Nephron (organoid): ENCODE results near the gene CAB39.

Source experiments
- H3K27ac Mint-ChIP-seq, 3 experiments: 2 replicates each; pipeline ENCODE4 v1.8.0; 2020; ENCODE audit warnings: mixed read lengths in 3 of 3, mild to moderate bottlenecking in 2 of 3, moderate library complexity in 1 of 3
- H3K27me3 Mint-ChIP-seq: 2 replicates; pipeline ENCODE4 v1.8.0; 2021; ENCODE audit warnings: low read depth, mild to moderate bottlenecking, moderate library complexity, mixed read lengths
- H3K36me3 Mint-ChIP-seq: 2 replicates; pipeline ENCODE4 v1.8.0; 2020; ENCODE audit warnings: low read depth, mixed read lengths
- H3K4me1 Mint-ChIP-seq: 2 replicates; pipeline ENCODE4 v1.8.0; 2020; ENCODE audit warnings: mixed read lengths
- H3K4me3 Mint-ChIP-seq, 3 experiments: 2 replicates each; pipeline ENCODE4 v1.8.0; 2020; ENCODE audit warnings: mild to moderate bottlenecking in 3 of 3, mixed read lengths in 3 of 3, moderate library complexity in 2 of 3
- H3K9me3 Mint-ChIP-seq: 2 replicates; pipeline ENCODE4 v1.8.0; 2020; ENCODE audit warnings: mixed read lengths
- TF ChIP-seq, protein P1 (sequence below), 3 experiments: fragments of 200-600 bp; sonication (generic); IDR thresholded peaks; one replicate each; pipeline ENCODE4 v1.5.0; 2021; ENCODE audit warnings: antibody characterized with exemption in 3 of 3; ENCODE audit not compliant: unreplicated experiment in 3 of 3

Gene CAB39

DNA sequence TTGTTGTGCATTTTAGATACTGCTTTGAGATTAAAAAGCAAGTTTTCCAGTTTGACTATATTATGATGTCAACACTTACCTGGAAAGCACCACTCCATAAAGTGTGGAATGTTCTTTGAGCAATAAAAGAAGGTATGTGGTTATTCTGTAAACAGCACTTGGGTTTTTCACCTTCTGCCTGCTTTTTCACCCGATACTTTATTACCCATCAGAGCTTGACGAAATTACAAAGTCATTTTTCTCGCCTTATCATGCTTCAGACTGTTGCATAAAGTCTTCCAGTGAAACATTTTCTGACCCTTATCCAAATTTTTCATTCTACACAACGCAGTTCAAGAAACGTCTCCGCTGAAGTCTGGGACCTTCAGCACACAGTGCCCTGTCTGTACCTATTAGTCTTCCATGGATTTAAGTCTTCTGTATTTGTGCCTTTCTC is 25.2 kb downstream of the CAB39 start:
- peak overlapping the region; percentile 39 to 82 (median 48) for H3K27ac Mint-ChIP-seq
- H3K4me1 Mint-ChIP-seq, result peaks cover 22% of the 10 kb centered on the region
- H3K36me3 Mint-ChIP-seq, result peaks cover 20% of the 10 kb centered on the region
- no peaks in the 10 kb centered on the region for H3K9me3 Mint-ChIP-seq
- no peaks in the 10 kb centered on the region for H3K27me3 Mint-ChIP-seq
- no peak overlapping the region for H3K4me3 Mint-ChIP-seq
- TF ChIP-seq, protein P1, sequence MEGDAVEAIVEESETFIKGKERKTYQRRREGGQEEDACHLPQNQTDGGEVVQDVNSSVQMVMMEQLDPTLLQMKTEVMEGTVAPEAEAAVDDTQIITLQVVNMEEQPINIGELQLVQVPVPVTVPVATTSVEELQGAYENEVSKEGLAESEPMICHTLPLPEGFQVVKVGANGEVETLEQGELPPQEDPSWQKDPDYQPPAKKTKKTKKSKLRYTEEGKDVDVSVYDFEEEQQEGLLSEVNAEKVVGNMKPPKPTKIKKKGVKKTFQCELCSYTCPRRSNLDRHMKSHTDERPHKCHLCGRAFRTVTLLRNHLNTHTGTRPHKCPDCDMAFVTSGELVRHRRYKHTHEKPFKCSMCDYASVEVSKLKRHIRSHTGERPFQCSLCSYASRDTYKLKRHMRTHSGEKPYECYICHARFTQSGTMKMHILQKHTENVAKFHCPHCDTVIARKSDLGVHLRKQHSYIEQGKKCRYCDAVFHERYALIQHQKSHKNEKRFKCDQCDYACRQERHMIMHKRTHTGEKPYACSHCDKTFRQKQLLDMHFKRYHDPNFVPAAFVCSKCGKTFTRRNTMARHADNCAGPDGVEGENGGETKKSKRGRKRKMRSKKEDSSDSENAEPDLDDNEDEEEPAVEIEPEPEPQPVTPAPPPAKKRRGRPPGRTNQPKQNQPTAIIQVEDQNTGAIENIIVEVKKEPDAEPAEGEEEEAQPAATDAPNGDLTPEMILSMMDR (IDR thresholded peaks at IDR 0.05; ENCODE audit: unreplicated experiment in 3 of 3), result no peak

DNA sequence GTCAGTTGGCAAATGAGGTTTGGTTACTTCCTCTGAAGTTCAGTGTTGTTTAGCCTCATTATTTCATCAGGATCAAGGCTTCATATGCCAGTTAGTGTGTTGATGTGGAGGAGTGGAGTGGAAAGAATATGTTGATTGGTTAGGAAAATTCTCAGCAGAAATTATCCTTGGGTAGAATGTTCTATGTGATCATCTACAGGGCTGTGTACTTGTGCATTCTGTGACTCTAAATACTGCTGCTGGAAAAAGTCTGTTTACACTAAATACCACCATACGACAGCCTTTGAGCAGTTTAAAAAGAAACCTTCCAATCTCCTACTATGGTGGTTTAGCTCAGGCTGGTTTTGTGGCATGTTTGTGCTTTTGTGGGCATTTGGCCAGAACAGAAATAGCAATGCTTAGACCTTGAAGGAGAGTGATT is 25.8 kb downstream of the CAB39 start:
- Mint-ChIP-seq H3K27me3 (no peaks in the 10 kb centered on the region), H3K36me3 (peaks cover 24% of the 10 kb centered on the region), H3K9me3 (no peaks in the 10 kb centered on the region), H3K27ac (peak overlapping the region; percentile 39 to 82 (median 48)), H3K4me3 (no peak overlapping the region), H3K4me1 (peaks cover 18% of the 10 kb centered on the region)
- TF ChIP-seq, protein P1 (IDR thresholded peaks at IDR 0.05; ENCODE audit: unreplicated experiment in 3 of 3), result no peak

DNA sequence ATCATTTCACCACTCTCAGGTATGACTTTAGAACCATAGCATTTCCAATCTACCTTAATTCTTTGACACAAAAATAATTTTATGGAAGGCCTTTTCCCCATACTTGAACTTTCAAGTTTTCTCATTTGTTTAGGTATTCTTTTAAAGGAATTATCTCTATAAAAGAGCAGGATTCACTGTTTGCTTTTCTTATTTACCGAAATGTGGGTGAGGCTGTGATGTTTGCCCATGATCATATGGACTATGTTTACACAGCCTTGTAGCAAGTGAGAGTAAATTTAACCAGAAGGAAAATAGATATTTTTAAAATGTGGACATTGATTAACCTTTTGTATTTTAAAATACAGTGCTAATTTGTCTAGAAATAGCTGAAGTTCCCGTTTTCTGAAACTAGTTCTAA is 26.3 kb downstream of the CAB39 start:
- Mint-ChIP-seq H3K36me3 (peaks cover 24% of the 10 kb centered on the region), H3K4me1 (peaks cover 13% of the 10 kb centered on the region), H3K4me3 (no peak overlapping the region), H3K27ac (peak overlapping the region in 2 of 3 experiments; percentile 48 to 82), H3K27me3 (no peaks in the 10 kb centered on the region), H3K9me3 (no peaks in the 10 kb centered on the region)
- TF ChIP-seq, protein P1 (IDR thresholded peaks at IDR 0.05; ENCODE audit: unreplicated experiment in 3 of 3), result no peak

DNA sequence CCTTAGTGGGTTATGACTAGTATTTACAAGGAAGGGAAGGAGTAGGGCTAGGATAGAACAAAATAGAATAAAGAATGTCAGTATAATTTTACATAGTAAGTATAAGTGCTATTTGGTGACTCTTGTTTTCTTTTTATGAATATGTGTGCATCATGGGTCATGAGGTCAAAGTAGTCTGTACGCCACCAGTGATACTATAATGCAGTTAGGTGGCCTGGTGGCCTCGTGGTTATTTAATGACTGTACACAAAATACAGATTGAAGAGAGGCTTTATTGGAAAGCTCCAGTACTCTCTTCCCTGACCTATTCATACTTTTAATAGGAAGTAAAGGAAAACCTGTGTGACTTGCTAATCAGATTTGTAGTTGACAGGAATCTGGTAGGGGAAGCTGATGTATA is 27.3 kb downstream of the CAB39 start:
- Mint-ChIP-seq H3K9me3 (no peaks in the 10 kb centered on the region), H3K4me3 (no peak overlapping the region), H3K27me3 (no peaks in the 10 kb centered on the region), H3K27ac (peak overlapping the region in 2 of 3 experiments; percentile 15 to 18), H3K4me1 (peaks cover 12% of the 10 kb centered on the region), H3K36me3 (peaks cover 24% of the 10 kb centered on the region)
- TF ChIP-seq, protein P1 (IDR thresholded peaks at IDR 0.05; ENCODE audit: unreplicated experiment in 3 of 3), result no peak

DNA sequence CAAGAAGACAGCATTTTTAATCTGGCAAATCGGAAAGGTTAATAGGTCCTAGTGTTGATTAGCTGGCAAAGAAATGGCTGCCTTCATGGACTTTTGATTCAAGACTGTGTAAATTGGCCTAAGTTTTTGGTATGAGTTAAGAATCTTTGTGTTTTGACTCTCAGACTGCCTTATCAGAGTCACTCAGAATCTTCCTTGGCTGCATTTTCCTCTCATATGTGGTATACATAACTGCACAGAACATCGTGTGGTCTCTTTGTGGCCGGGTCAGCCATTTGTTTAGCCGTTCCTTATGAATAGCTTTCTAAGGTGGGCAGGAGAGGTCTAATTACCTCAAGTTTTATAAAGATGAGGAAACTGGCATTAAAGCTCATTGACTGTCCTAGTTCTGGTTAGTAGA is 30.1 kb downstream of the CAB39 start:
- H3K27me3 Mint-ChIP-seq, result no peaks in the 10 kb centered on the region

DNA sequence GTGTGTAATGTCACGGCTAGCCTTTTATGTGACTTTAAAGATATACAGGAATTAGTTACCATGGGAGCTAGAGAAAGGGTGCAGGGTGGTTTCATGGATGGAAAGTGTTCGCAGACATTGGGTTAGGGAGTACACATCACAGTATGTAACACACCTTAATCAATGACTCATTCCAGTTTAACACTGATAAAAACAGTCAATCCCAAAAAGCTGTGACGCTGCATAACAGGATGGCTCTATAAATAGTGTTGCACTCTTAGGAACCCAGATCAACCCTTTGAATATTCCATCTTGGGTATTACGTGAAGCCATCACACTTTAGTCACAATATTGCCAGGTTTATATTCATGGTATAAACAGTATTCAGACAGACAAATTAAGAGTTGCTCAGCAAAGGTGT is 33.6 kb downstream of the CAB39 start:
- no peak overlapping the region for H3K4me3 Mint-ChIP-seq
- TF ChIP-seq, protein P1 (IDR thresholded peaks at IDR 0.05; ENCODE audit: unreplicated experiment in 3 of 3), result no peak
- no peaks in the 10 kb centered on the region for H3K9me3 Mint-ChIP-seq
- H3K4me1 Mint-ChIP-seq, result no peaks in the 10 kb centered on the region
- H3K36me3 Mint-ChIP-seq, result peaks cover 31% of the 10 kb centered on the region
- no peak overlapping the region for H3K27ac Mint-ChIP-seq
- H3K27me3 Mint-ChIP-seq, result no peaks in the 10 kb centered on the region

More for the DNA sequence above, 30.1 kb downstream of the CAB39 start:
- Mint-ChIP-seq H3K4me1 (peaks cover 10% of the 10 kb centered on the region), H3K27ac (no peak overlapping the region), H3K4me3 (no peak overlapping the region), H3K9me3 (no peaks in the 10 kb centered on the region), H3K36me3 (peaks cover 27% of the 10 kb centered on the region)
- TF ChIP-seq, protein P1 (IDR thresholded peaks at IDR 0.05; ENCODE audit: unreplicated experiment in 3 of 3), result no peak
